Prostate gland (tissue), 2 donors: ENCODE measurements around the gene HMMR.

Experiments used
- POLR2A ChIP-seq: fragments of 450-650 bp; IDR thresholded peaks from one replicate; pipeline ENCODE4 v1.6.1; 2016; ENCODE audit warnings: antibody characterized with exemption, mild to moderate bottlenecking
- POLR2AphosphoS5 ChIP-seq: sonication (generic); formaldehyde crosslinking; IDR thresholded peaks from one replicate; pipeline ENCODE4 v1.6.1; 2017; ENCODE audit warnings: antibody characterized with exemption
- TF ChIP-seq, protein P1 (sequence below), 4 experiments: fragments of 200-600 bp in 2 of 4; fragments of 450-650 bp in 2 of 4; sonication (generic) in 2 of 4; IDR thresholded peaks; 1 replicate in 3 of 4; 2 replicates in 1 of 4; pipeline ENCODE4 v1.5.1; 2016 to 2019; ENCODE audit warnings: antibody characterized with exemption in 4 of 4, mild to moderate bottlenecking in 2 of 4, moderate library complexity in 2 of 4

DNA sequence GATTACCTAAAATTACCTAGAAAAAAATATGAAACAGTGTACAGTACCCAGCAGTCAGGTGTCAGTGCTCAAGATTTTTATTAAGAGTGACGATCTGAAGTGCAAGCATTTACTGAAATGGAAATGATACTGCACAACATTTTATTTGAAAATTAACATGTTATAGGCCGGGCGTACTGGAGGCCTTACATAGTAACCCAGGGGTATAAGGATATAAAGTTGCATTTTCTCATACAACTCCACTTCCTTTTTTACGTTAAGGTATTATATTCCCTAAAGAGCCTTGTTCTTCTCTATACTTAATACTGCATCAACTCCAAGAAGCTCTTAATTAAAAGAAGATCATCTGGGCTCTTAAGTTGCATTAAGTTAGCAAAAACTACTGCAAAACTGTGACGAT lies 48.3 kb downstream of the HMMR start:
- TF ChIP-seq, protein P1, sequence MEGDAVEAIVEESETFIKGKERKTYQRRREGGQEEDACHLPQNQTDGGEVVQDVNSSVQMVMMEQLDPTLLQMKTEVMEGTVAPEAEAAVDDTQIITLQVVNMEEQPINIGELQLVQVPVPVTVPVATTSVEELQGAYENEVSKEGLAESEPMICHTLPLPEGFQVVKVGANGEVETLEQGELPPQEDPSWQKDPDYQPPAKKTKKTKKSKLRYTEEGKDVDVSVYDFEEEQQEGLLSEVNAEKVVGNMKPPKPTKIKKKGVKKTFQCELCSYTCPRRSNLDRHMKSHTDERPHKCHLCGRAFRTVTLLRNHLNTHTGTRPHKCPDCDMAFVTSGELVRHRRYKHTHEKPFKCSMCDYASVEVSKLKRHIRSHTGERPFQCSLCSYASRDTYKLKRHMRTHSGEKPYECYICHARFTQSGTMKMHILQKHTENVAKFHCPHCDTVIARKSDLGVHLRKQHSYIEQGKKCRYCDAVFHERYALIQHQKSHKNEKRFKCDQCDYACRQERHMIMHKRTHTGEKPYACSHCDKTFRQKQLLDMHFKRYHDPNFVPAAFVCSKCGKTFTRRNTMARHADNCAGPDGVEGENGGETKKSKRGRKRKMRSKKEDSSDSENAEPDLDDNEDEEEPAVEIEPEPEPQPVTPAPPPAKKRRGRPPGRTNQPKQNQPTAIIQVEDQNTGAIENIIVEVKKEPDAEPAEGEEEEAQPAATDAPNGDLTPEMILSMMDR (IDR thresholded peaks at IDR 0.05), result no peak
- TF ChIP-seq POLR2AphosphoS5 (no peak), POLR2A (no peak)
